A673 (cell line): Measurements from ENCODE around the gene SHROOM2. TPM values are rescaled to one million over a fixed set of nuclear protein-coding genes. Genes with fewer than 3 reads are reported as not detected.

Source experiments
- BruUV-seq: library from RNA; stranded (reverse); fragments of 400-500 nt; replicated peaks from 2 replicates; lab custom pipeline; 2021; lab: Mats Ljungman, UMichigan
- CTCF ChIA-PET: fragments of 300-600 bp; sonication (Branson Sonifier 250); formaldehyde crosslinking; loops from one replicate; lab custom pipeline; 2022; ENCODE audit warnings: antibody characterized with exemption; lab: Charles Lee
- POLR2A ChIA-PET: fragments of 300-600 bp; sonication (Branson Sonifier 250); formaldehyde crosslinking; loops from one replicate; lab custom pipeline; 2022; ENCODE audit warnings: antibody characterized with exemption; ENCODE audit not compliant: low non-redundant PET; lab: Charles Lee
- DNase-seq: peaks from one replicate; pipeline ENCODE4 v3.0.0-alpha.2; 2015; ENCODE audit warnings: low spot score
- H3K27ac ChIP-seq: fragments of 200-600 bp; sonication (generic); 2 replicates; pipeline ENCODE4 v1.5.1; 2016; ENCODE audit warnings: mixed run types, low read depth, mild to moderate bottlenecking, mixed read lengths, antibody characterized with exemption, low read length; ENCODE audit not compliant: poor library complexity, severe bottlenecking
- H3K27me3 ChIP-seq: fragments of 200-600 bp; sonication (generic); replicated peaks from 2 replicates; pipeline ENCODE4 v1.6.1; 2017; ENCODE audit warnings: mixed run types, low read depth, mild to moderate bottlenecking, mixed read lengths, antibody characterized with exemption, low read length; ENCODE audit not compliant: insufficient read depth, poor library complexity
- H3K36me3 ChIP-seq: fragments of 200-600 bp; sonication (generic); 2 replicates; pipeline ENCODE4 v1.6.1; 2016; ENCODE audit warnings: mixed run types, mild to moderate bottlenecking, mixed read lengths, antibody characterized with exemption, low read length; ENCODE audit not compliant: insufficient read depth, poor library complexity, severe bottlenecking
- H3K4me1 ChIP-seq: fragments of 200-600 bp; sonication (generic); 2 replicates; pipeline ENCODE4 v1.6.1; 2017; ENCODE audit warnings: mixed run types, mild to moderate bottlenecking, mixed read lengths, antibody characterized with exemption, low read length; ENCODE audit not compliant: insufficient read depth, poor library complexity, severe bottlenecking
- H3K4me3 ChIP-seq: fragments of 200-600 bp; sonication (generic); 2 replicates; pipeline ENCODE4 v1.5.1; 2016; ENCODE audit warnings: low read depth, mixed run types, mild to moderate bottlenecking, mixed read lengths, low read length; ENCODE audit not compliant: poor library complexity, severe bottlenecking
- H3K9me3 ChIP-seq: fragments of 200-600 bp; sonication (generic); 2 replicates; pipeline ENCODE4 v1.6.1; 2016; ENCODE audit warnings: mixed run types, low read depth, mild to moderate bottlenecking, mixed read lengths, antibody characterized with exemption, low read length; ENCODE audit not compliant: poor library complexity, severe bottlenecking
- CTCF ChIP-seq: fragments of 300-800, 200-600 bp; sonication (generic); conservative IDR thresholded peaks from 2 replicates; pipeline ENCODE4 v1.5.1; 2017; ENCODE audit warnings: low read depth, mild to moderate bottlenecking, antibody characterized with exemption, low read length, moderate library complexity, mixed read lengths
- EZH2 ChIP-seq: fragments of 200-600 bp; sonication (generic); IDR thresholded peaks from 2 replicates; pipeline ENCODE4 v1.6.1; 2017; ENCODE audit warnings: borderline replicate concordance, low read depth, mild to moderate bottlenecking, mixed read lengths, antibody characterized with exemption, low read length; ENCODE audit not compliant: poor library complexity, severe bottlenecking
- intact Hi-C: fragments of 100-400 bp; cut with micrococcal nuclease; formaldehyde crosslinking; loops from one replicate; pipeline ENCODE4 v1.10.0; 2022; ENCODE audit not compliant: unreplicated experiment
- total RNA-seq: library from RNA; stranded (reverse); gene quantifications from 2 replicates; pipeline ENCODE4 v1.2.3, GENCODE V29; 2021

SHROOM2 gene
- total RNA-seq, 1 experiment from 2014 or later = 3.7 TPM

GRCh38 chrX:9966775-9967408, 180.7 kb downstream of the SHROOM2 start, which contains the start of gene CLDN34:
TSS of gene CLDN34 (plus strand) at chrX:9967358. CDS start at chrX:9967358, 0 bp downstream.
- H3K4me1 ChIP-seq = no peaks in the 10 kb centered on the region
- CTCF ChIA-PET = no interaction called here
- intact Hi-C loops = no loop called here
- no peaks in the 10 kb centered on the region for H3K27me3 ChIP-seq
- no peak within 1 kb of the TSS for H3K27ac ChIP-seq
- H3K9me3 ChIP-seq = no peaks in the 10 kb centered on the region
- no TSS peak for BruUV-seq
- TF ChIP-seq CTCF (no peak), EZH2 (no peak)
- no peak within 1 kb of the TSS for H3K4me3 ChIP-seq
- POLR2A ChIA-PET = no interaction called here
- no peaks in the 10 kb centered on the region for H3K36me3 ChIP-seq
- no peak for DNase-seq

- ChIA-PET POLR2A (no interaction called here), CTCF (no interaction called here)
- intact Hi-C loops = no loop called here
- H3K27me3 ChIP-seq = no peaks in the 10 kb centered on the region
- no TSS peak for BruUV-seq
- no peaks in the 10 kb centered on the region for H3K4me1 ChIP-seq
- no peaks in the 10 kb centered on the region for H3K36me3 ChIP-seq
- H3K27ac ChIP-seq = no peak overlapping the region
- no peak overlapping the region for H3K4me3 ChIP-seq
- peaks cover 8% of the 10 kb centered on the region for H3K9me3 ChIP-seq
- TF ChIP-seq CTCF (no peak), EZH2 (no peak)
- DNase-seq = no peak
Observed at GRCh38 chrX:9977635-9978034, 191.4 kb downstream of the SHROOM2 start.

DNA sequence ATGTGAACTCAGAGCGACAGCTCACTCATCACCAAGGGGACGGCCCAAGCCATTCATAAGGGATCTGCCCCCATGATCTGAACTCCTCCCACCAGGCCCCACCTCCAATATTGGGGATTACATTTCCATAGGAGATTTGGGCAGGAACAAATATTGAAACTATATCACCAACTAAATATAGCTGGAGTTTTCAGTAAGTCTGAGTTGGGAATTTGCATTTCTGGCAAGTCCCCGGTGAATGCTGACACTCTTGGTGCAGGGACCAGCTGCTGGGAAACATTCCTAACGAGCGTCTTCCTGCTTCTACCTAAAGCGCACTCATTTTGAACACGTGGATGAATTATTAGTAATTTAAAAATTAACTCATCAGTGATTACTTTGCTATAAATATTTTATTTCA, 194.2 kb downstream of the SHROOM2 start:
- Histone ChIP-seq H3K4me3 (no peak overlapping the region), H3K4me1 (no peaks in the 10 kb centered on the region), H3K27me3 (no peaks in the 10 kb centered on the region), H3K36me3 (no peaks in the 10 kb centered on the region), H3K9me3 (no peaks in the 10 kb centered on the region), H3K27ac (no peak overlapping the region)
- intact Hi-C loops = no loop called here
- no peak for DNase-seq
- CTCF ChIA-PET = no interaction called here
- BruUV-seq = no TSS peak
- TF ChIP-seq EZH2 (no peak), CTCF (no peak)
- POLR2A ChIA-PET = no interaction called here
